ENCODE results near the gene CCDC91. TPM values are rescaled to one million over a fixed set of nuclear protein-coding genes. Genes with fewer than 3 reads are reported as not detected.

Gene CCDC91
- polyA plus RNA-seq, 1 donor (not counting 4 experiments of a cell fraction or from before 2014, with no cell fraction given) = 26.5 TPM

GRCh38 chr12:28235015-28235414, 44.8 kb downstream of the CCDC91 start:
- no peaks in the 10 kb centered on the region for H3K79me2 ChIP-seq (ENCODE audit: control insufficient read depth, insufficient read depth, low read length)
- H3K9me3 ChIP-seq (ENCODE audit: control insufficient read depth, low read depth, low read length) = no peaks in the 10 kb centered on the region
- H3K4me1 ChIP-seq (ENCODE audit: control insufficient read depth, extremely low read depth, insufficient read depth, low read length) = peaks cover 4% of the 10 kb centered on the region
- TF ChIP-seq EZH2 (IDR thresholded peaks at IDR 0.05; ENCODE audit: low read length) (no peak), CTCF (optimal IDR thresholded peaks at IDR 0.05 in 1 of 3, IDR thresholded peaks at IDR 0.05 in 1 of 3, conservative IDR thresholded peaks at IDR 0.05 in 1 of 3; ENCODE audit: extremely low read depth in 1 of 3, insufficient read depth in 2 of 3, low read length in 3 of 3) (no peak)
- H3K9me1 ChIP-seq (ENCODE audit: control insufficient read depth, extremely low read depth, insufficient read depth, low read length) = no peaks in the 10 kb centered on the region
- H3K4me3 ChIP-seq (ENCODE audit: control insufficient read depth in 2 of 3, extremely low read depth in 1 of 3, insufficient read depth in 2 of 3, low read depth in 1 of 3, low read length in 3 of 3) = no peak overlapping the region
- H3K36me3 ChIP-seq (ENCODE audit: control insufficient read depth in 2 of 2, extremely low read depth in 1 of 2, insufficient read depth in 2 of 2, low read length in 2 of 2) = peaks cover 0 to 2% of the 10 kb centered on the region in 2 experiments
- H3K4me2 ChIP-seq (ENCODE audit: control insufficient read depth, extremely low read depth, insufficient read depth, low read depth, low read length) = no peak overlapping the region
- FAIRE-seq = no peak
- H3K9ac ChIP-seq (ENCODE audit: control insufficient read depth, extremely low read depth, insufficient read depth, low read length) = no peak overlapping the region
- H4K20me1 ChIP-seq (ENCODE audit: control insufficient read depth, extremely low read depth, insufficient read depth, low read length) = no peaks in the 10 kb centered on the region
- no peak overlapping the region for H3K27ac ChIP-seq (ENCODE audit: control insufficient read depth, insufficient read depth, low read length)
- H3K27me3 ChIP-seq (ENCODE audit: control insufficient read depth, extremely low read depth, insufficient read depth, low read length) = no peaks in the 10 kb centered on the region
- dilution Hi-C loops (cut with MboI; ENCODE audit: extremely low pct_ligation_motif_present, low sequenced_read_pairs) = no loop called here
- H2AFZ ChIP-seq (ENCODE audit: control insufficient read depth, low read length) = no peak overlapping the region
- DNase-seq (ENCODE audit: low read depth, low spot score) = no peak

DNA sequence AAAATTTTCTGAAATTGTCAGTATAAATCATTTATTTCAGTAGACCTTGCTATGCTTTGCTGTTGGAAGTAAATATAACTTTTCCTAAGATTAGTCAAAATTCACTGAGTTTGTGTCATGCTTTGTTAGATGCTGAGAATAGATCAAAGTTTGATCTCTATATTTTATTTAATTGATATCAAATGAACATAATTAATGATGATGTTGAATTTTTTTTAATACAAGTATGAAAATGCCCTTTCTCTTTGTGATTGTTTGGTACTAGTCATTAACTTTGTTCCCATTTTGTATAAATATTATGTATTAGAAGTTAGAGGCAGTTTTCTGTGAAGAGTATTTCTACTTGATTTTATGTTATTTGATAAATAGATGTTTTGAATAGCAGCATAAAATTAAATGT, 45.7 kb downstream of the CCDC91 start:
- TF ChIP-seq CTCF (optimal IDR thresholded peaks at IDR 0.05 in 1 of 3, IDR thresholded peaks at IDR 0.05 in 1 of 3, conservative IDR thresholded peaks at IDR 0.05 in 1 of 3; ENCODE audit: extremely low read depth in 1 of 3, insufficient read depth in 2 of 3, low read length in 3 of 3) = no peak
- TF ChIP-seq EZH2 (IDR thresholded peaks at IDR 0.05; ENCODE audit: low read length) = no peak
- FAIRE-seq (no peak), DNase-seq (ENCODE audit: low read depth, low spot score) (no peak)
- Histone ChIP-seq H3K36me3 (ENCODE audit: control insufficient read depth in 2 of 2, extremely low read depth in 1 of 2, insufficient read depth in 2 of 2, low read length in 2 of 2) (no peaks in the 10 kb centered on the region), H3K27ac (ENCODE audit: control insufficient read depth, insufficient read depth, low read length) (no peak overlapping the region), H4K20me1 (ENCODE audit: control insufficient read depth, extremely low read depth, insufficient read depth, low read length) (no peaks in the 10 kb centered on the region), H3K4me1 (ENCODE audit: control insufficient read depth, extremely low read depth, insufficient read depth, low read length) (peaks cover 4% of the 10 kb centered on the region), H3K4me2 (ENCODE audit: control insufficient read depth, extremely low read depth, insufficient read depth, low read depth, low read length) (no peak overlapping the region), H3K9me3 (ENCODE audit: control insufficient read depth, low read depth, low read length) (no peaks in the 10 kb centered on the region), H3K4me3 (ENCODE audit: control insufficient read depth in 2 of 3, extremely low read depth in 1 of 3, insufficient read depth in 2 of 3, low read depth in 1 of 3, low read length in 3 of 3) (no peak overlapping the region), H3K9me1 (ENCODE audit: control insufficient read depth, extremely low read depth, insufficient read depth, low read length) (no peaks in the 10 kb centered on the region), H2AFZ (ENCODE audit: control insufficient read depth, low read length) (no peak overlapping the region), H3K79me2 (ENCODE audit: control insufficient read depth, insufficient read depth, low read length) (no peaks in the 10 kb centered on the region), H3K27me3 (ENCODE audit: control insufficient read depth, extremely low read depth, insufficient read depth, low read length) (no peaks in the 10 kb centered on the region), H3K9ac (ENCODE audit: control insufficient read depth, extremely low read depth, insufficient read depth, low read length) (no peak overlapping the region)
- dilution Hi-C loops (cut with MboI; ENCODE audit: extremely low pct_ligation_motif_present, low sequenced_read_pairs) = no loop called here
